Liver (tissue), 9 donors: Measurements from ENCODE around the gene ENTPD1. TPM values are rescaled to one million over a fixed set of nuclear protein-coding genes. Genes with fewer than 3 reads are reported as not detected.

Experiments used
- DNase-seq: peaks from one replicate; pipeline ENCODE4 v3.0.0-alpha.2; 2017; ENCODE audit warnings: low spot score
- H3K27ac ChIP-seq, 2 donors: one replicate each; pipeline ENCODE4 v1.7.0; 2013; ENCODE audit warnings: inconsistent platforms in 2 of 2, low read length in 2 of 2, control low read depth in 1 of 2, low read depth in 1 of 2, mild to moderate bottlenecking in 1 of 2
- H3K27me3 ChIP-seq, 4 donors: one replicate each; pipeline versions ENCODE4 v1.6.1 to v1.7.0; 2013; ENCODE audit warnings: low read length in 3 of 4, inconsistent platforms in 1 of 4, mild to moderate bottlenecking in 1 of 4, moderate library complexity in 1 of 4; ENCODE audit not compliant: control insufficient read depth in 4 of 4, insufficient read depth in 4 of 4
- H3K36me3 ChIP-seq, 4 donors: one replicate each; pipeline versions ENCODE4 v1.6.1 to v1.7.0; 2013; ENCODE audit warnings: low read length in 3 of 4, mild to moderate bottlenecking in 3 of 4, low read depth in 1 of 4, moderate library complexity in 1 of 4; ENCODE audit not compliant: control insufficient read depth in 4 of 4, insufficient read depth in 3 of 4
- H3K4me1 ChIP-seq, 4 donors: one replicate each; pipeline versions ENCODE4 v1.6.1 to v1.7.0; 2013; ENCODE audit warnings: low read length in 3 of 4, mild to moderate bottlenecking in 3 of 4, moderate library complexity in 1 of 4; ENCODE audit not compliant: control insufficient read depth in 4 of 4, insufficient read depth in 4 of 4
- H3K4me3 ChIP-seq, 3 donors: one replicate each; pipeline versions ENCODE4 v1.6.1 to v1.7.0; 2013; ENCODE audit warnings: low read length in 3 of 3, control low read depth in 1 of 3, low read depth in 1 of 3, mild to moderate bottlenecking in 1 of 3
- H3K9ac ChIP-seq, 2 donors: one replicate each; pipeline ENCODE4 v1.7.0; 2013; ENCODE audit warnings: low read length in 2 of 2, mild to moderate bottlenecking in 2 of 2, moderate library complexity in 2 of 2, control low read depth in 1 of 2, low read depth in 1 of 2
- H3K9me3 ChIP-seq, 4 donors: one replicate each; pipeline versions ENCODE4 v1.6.1 to v1.7.0; 2013; ENCODE audit warnings: low read length in 3 of 4; ENCODE audit not compliant: control insufficient read depth in 4 of 4
- EGR1 ChIP-seq, 2 donors: IDR thresholded peaks; 2 replicates each; pipeline ENCODE4 v1.6.1; 2016 to 2018; ENCODE audit warnings: antibody characterized with exemption in 2 of 2, low read depth in 2 of 2
- FOXA1 ChIP-seq: IDR thresholded peaks from 2 replicates; pipeline ENCODE4 v1.6.1; 2016; ENCODE audit warnings: antibody characterized with exemption
- FOXA2 ChIP-seq: IDR thresholded peaks from 2 replicates; pipeline ENCODE4 v1.6.1; 2016; ENCODE audit warnings: antibody characterized with exemption
- GABPA ChIP-seq, 2 donors: IDR thresholded peaks in 1 of 2; conservative IDR thresholded peaks in 1 of 2; 2 replicates each; pipeline ENCODE4 v1.6.1; 2016; ENCODE audit warnings: antibody characterized with exemption in 2 of 2, mild to moderate bottlenecking in 1 of 2, moderate library complexity in 1 of 2
- HNF4A ChIP-seq, 2 donors: conservative IDR thresholded peaks; 2 replicates each; pipeline ENCODE4 v1.6.1; 2016; ENCODE audit warnings: antibody characterized with exemption in 2 of 2, mild to moderate bottlenecking in 2 of 2
- HNF4G ChIP-seq: IDR thresholded peaks from 2 replicates; pipeline ENCODE4 v1.6.1; 2016; ENCODE audit warnings: antibody characterized with exemption
- JUND ChIP-seq, 2 donors: IDR thresholded peaks; 2 replicates each; pipeline ENCODE4 v1.6.1; 2016; ENCODE audit warnings: antibody characterized with exemption in 2 of 2
- NR2F2 ChIP-seq: IDR thresholded peaks from 2 replicates; pipeline ENCODE4 v1.6.1; 2016; ENCODE audit warnings: antibody characterized with exemption
- RAD21 ChIP-seq, 2 donors: IDR thresholded peaks; 2 replicates each; pipeline ENCODE4 v1.6.1; 2016; ENCODE audit warnings: antibody characterized with exemption in 2 of 2, mild to moderate bottlenecking in 2 of 2
- RXRA ChIP-seq, 2 donors: IDR thresholded peaks; 2 replicates each; pipeline ENCODE4 v1.6.1; 2017 to 2018; ENCODE audit warnings: antibody characterized with exemption in 2 of 2, mild to moderate bottlenecking in 1 of 2
- SP1 ChIP-seq: IDR thresholded peaks from 2 replicates; pipeline ENCODE4 v1.6.1; 2018; ENCODE audit warnings: antibody characterized with exemption, mild to moderate bottlenecking
- TAF1 ChIP-seq: conservative IDR thresholded peaks from 2 replicates; pipeline ENCODE4 v1.6.1; 2016; ENCODE audit warnings: antibody characterized with exemption, mild to moderate bottlenecking
- YY1 ChIP-seq: IDR thresholded peaks from 2 replicates; pipeline ENCODE4 v1.6.1; 2016; ENCODE audit warnings: antibody characterized with exemption, mild to moderate bottlenecking
- polyA plus RNA-seq, 2 donors: library from polyadenylated mRNA; stranded (reverse) in 1 of 2; unstranded in 1 of 2; fragments of 200-250 nt in 1 of 2; fragments of >200 nt in 1 of 2; fragmentation: Nextera tagmentation in 1 of 2; extraction: Ambion mirVana in 1 of 2; gene quantifications; one replicate each; pipeline versions ENCODE4 v1.2.1 to v1.2.3, GENCODE V29; 2013 to 2015
- total RNA-seq, 2 donors: library from RNA; depleted of rRNA; stranded (reverse); fragments of >200 nt; gene quantifications; one replicate each; pipeline ENCODE4 v1.2.3, GENCODE V29; 2014
- TF ChIP-seq, protein P1 (sequence below): IDR thresholded peaks from 2 replicates; pipeline ENCODE4 v1.6.1; 2016; ENCODE audit warnings: antibody characterized with exemption
- TF ChIP-seq, protein P2 (sequence below): fragments of 150-350 bp; IDR thresholded peaks from 2 replicates; pipeline ENCODE4 v1.5.1; 2017; ENCODE audit warnings: improper control_type of control experiment, low read depth, low read length; ENCODE audit not compliant: missing input control
- TF ChIP-seq, protein P3 (sequence below): IDR thresholded peaks from 2 replicates; pipeline ENCODE4 v1.6.1; 2016; ENCODE audit warnings: antibody characterized with exemption
- TF ChIP-seq, protein P4 (sequence below): IDR thresholded peaks from 2 replicates; pipeline ENCODE4 v1.6.1; 2016; ENCODE audit warnings: antibody characterized with exemption
- TF ChIP-seq, protein P5 (sequence below): IDR thresholded peaks from 2 replicates; pipeline ENCODE4 v1.6.1; 2016; ENCODE audit warnings: antibody characterized with exemption, mild to moderate bottlenecking
- donor health status: healthy.
- donor health status: healthy.
- donor health status: healthy.
- donor health status: healthy.
- donor health status: healthy.

The ENTPD1 gene
- total and polyA plus RNA-seq, 4 donors = 2.1 to 8.0 (median 4.3) TPM

DNA sequence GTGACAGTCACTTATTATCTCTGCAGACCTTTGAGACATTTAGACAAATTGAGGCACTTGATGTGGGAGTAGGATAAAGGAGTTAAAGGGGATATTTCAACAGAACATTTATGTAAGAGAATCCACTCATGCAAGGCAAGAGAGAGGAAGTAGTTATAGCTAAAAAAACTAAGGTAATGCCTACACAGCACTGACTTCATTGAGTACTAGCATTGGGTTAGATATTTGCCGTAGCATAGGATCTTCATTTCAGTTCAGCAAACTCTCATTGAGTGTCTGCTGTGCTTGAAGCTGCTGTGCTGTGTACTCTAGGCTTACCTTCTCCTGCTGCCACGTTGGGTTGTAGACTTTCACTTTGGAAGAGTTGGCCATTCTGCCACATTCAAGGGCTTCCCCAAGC is 10.5 kb upstream of the ENTPD1 start (continued):
- TF ChIP-seq HNF4G = no peak
- no peak for TF ChIP-seq EGR1 (IDR thresholded peaks at IDR 0.05; ENCODE audit: low read depth in 2 of 2)
- TF ChIP-seq, protein P1, sequence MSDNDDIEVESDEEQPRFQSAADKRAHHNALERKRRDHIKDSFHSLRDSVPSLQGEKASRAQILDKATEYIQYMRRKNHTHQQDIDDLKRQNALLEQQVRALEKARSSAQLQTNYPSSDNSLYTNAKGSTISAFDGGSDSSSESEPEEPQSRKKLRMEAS = no peak
- TF ChIP-seq RAD21 (IDR thresholded peaks at IDR 0.05) = no peak
- TF ChIP-seq, protein P2, sequence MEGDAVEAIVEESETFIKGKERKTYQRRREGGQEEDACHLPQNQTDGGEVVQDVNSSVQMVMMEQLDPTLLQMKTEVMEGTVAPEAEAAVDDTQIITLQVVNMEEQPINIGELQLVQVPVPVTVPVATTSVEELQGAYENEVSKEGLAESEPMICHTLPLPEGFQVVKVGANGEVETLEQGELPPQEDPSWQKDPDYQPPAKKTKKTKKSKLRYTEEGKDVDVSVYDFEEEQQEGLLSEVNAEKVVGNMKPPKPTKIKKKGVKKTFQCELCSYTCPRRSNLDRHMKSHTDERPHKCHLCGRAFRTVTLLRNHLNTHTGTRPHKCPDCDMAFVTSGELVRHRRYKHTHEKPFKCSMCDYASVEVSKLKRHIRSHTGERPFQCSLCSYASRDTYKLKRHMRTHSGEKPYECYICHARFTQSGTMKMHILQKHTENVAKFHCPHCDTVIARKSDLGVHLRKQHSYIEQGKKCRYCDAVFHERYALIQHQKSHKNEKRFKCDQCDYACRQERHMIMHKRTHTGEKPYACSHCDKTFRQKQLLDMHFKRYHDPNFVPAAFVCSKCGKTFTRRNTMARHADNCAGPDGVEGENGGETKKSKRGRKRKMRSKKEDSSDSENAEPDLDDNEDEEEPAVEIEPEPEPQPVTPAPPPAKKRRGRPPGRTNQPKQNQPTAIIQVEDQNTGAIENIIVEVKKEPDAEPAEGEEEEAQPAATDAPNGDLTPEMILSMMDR = no peak

DNA sequence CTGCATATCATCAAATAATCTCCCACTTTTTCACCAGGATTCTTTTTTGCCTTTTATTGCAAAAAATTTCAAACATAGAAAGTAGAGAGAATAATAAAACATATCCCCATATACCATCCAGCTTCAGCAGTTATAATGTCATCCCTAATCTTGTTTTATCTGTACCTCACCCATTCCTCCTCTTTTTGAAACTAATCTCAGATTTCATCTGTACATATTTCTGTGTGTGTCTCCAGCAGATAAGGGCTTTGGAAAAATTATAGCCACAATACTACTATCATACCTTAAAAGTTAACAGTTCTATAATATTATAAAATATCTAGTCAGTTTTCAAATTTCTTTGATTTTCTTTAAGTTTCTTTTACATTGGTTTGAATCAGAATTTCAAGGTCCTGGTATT is 7.6 kb upstream of the ENTPD1 start:
- TF ChIP-seq RAD21 (IDR thresholded peaks at IDR 0.05) (no peak), GABPA (IDR thresholded peaks at IDR 0.05 in 1 of 2, conservative IDR thresholded peaks at IDR 0.05 in 1 of 2) (no peak), NR2F2 (no peak), FOXA2 (no peak), HNF4G (no peak), EGR1 (IDR thresholded peaks at IDR 0.05; ENCODE audit: low read depth in 2 of 2) (no peak), SP1 (no peak), RXRA (IDR thresholded peaks at IDR 0.05) (no peak), JUND (IDR thresholded peaks at IDR 0.05) (no peak), YY1 (no peak), TAF1 (no peak), HNF4A (conservative IDR thresholded peaks at IDR 0.05) (no peak), FOXA1 (no peak)
- TF ChIP-seq, protein P3, sequence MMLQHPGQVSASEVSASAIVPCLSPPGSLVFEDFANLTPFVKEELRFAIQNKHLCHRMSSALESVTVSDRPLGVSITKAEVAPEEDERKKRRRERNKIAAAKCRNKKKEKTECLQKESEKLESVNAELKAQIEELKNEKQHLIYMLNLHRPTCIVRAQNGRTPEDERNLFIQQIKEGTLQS = no peak
- TF ChIP-seq, protein P2 = no peak
- TF ChIP-seq, protein P4, sequence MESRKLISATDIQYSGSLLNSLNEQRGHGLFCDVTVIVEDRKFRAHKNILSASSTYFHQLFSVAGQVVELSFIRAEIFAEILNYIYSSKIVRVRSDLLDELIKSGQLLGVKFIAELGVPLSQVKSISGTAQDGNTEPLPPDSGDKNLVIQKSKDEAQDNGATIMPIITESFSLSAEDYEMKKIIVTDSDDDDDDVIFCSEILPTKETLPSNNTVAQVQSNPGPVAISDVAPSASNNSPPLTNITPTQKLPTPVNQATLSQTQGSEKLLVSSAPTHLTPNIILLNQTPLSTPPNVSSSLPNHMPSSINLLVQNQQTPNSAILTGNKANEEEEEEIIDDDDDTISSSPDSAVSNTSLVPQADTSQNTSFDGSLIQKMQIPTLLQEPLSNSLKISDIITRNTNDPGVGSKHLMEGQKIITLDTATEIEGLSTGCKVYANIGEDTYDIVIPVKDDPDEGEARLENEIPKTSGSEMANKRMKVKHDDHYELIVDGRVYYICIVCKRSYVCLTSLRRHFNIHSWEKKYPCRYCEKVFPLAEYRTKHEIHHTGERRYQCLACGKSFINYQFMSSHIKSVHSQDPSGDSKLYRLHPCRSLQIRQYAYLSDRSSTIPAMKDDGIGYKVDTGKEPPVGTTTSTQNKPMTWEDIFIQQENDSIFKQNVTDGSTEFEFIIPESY = no peak
- TF ChIP-seq, protein P1 = no peak
- TF ChIP-seq, protein P5, sequence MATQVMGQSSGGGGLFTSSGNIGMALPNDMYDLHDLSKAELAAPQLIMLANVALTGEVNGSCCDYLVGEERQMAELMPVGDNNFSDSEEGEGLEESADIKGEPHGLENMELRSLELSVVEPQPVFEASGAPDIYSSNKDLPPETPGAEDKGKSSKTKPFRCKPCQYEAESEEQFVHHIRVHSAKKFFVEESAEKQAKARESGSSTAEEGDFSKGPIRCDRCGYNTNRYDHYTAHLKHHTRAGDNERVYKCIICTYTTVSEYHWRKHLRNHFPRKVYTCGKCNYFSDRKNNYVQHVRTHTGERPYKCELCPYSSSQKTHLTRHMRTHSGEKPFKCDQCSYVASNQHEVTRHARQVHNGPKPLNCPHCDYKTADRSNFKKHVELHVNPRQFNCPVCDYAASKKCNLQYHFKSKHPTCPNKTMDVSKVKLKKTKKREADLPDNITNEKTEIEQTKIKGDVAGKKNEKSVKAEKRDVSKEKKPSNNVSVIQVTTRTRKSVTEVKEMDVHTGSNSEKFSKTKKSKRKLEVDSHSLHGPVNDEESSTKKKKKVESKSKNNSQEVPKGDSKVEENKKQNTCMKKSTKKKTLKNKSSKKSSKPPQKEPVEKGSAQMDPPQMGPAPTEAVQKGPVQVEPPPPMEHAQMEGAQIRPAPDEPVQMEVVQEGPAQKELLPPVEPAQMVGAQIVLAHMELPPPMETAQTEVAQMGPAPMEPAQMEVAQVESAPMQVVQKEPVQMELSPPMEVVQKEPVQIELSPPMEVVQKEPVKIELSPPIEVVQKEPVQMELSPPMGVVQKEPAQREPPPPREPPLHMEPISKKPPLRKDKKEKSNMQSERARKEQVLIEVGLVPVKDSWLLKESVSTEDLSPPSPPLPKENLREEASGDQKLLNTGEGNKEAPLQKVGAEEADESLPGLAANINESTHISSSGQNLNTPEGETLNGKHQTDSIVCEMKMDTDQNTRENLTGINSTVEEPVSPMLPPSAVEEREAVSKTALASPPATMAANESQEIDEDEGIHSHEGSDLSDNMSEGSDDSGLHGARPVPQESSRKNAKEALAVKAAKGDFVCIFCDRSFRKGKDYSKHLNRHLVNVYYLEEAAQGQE = no peak
- DNase-seq = no peak
- H3K9me3 ChIP-seq = peaks cover 0 to 3% (median 0%) of the 10 kb centered on the region in 4 donors
- H3K36me3 ChIP-seq = no peaks in the 10 kb centered on the region
- no peak overlapping the region for H3K4me3 ChIP-seq
- no peak overlapping the region for H3K9ac ChIP-seq
- H3K27ac ChIP-seq = no peak overlapping the region
- H3K4me1 ChIP-seq = no peaks in the 10 kb centered on the region
- no peaks in the 10 kb centered on the region for H3K27me3 ChIP-seq
